Lung (tissue), 12 donors: ENCODE measurements around the gene GNAT3. TPM values are rescaled to one million over a fixed set of nuclear protein-coding genes. Genes with fewer than 3 reads are reported as not detected.

Experiments used
- ATAC-seq: fragments of 200-7000 bp; cut with Tn5 transposase; one replicate; pipeline ENCODE4 v1.9.1; 2020; ENCODE audit warnings: moderate number of reproducible peaks; ENCODE audit not compliant: insufficient read depth, low FRiP score
- DNase-seq, 3 donors: peaks; one replicate each; pipeline ENCODE4 v3.0.0-alpha.2; 2013 to 2017
- H3K27ac ChIP-seq, 2 donors: one replicate each; pipeline ENCODE4 v1.5.1; 2013; ENCODE audit warnings: mild to moderate bottlenecking in 2 of 2, moderate library complexity in 2 of 2, control low read depth in 1 of 2, inconsistent platforms in 1 of 2, low read depth in 1 of 2, low read length in 1 of 2
- H3K27me3 ChIP-seq, 3 donors: one replicate each; pipeline ENCODE4 v1.5.1; 2013; ENCODE audit warnings: low read length in 2 of 3; ENCODE audit not compliant: control insufficient read depth in 3 of 3, insufficient read depth in 3 of 3
- H3K36me3 ChIP-seq, 4 donors: one replicate each; pipeline ENCODE4 v1.5.1; 2013; ENCODE audit warnings: low read length in 4 of 4, mild to moderate bottlenecking in 1 of 4, moderate library complexity in 1 of 4; ENCODE audit not compliant: control insufficient read depth in 4 of 4, insufficient read depth in 4 of 4
- H3K4me1 ChIP-seq, 5 donors: one replicate each; pipeline ENCODE4 v1.5.1; 2013; ENCODE audit warnings: low read length in 5 of 5, mild to moderate bottlenecking in 2 of 5, moderate library complexity in 1 of 5; ENCODE audit not compliant: control insufficient read depth in 5 of 5, insufficient read depth in 5 of 5
- H3K4me3 ChIP-seq: one replicate; pipeline ENCODE4 v1.5.1; 2013; ENCODE audit warnings: mild to moderate bottlenecking, control low read depth, moderate library complexity
- H3K9ac ChIP-seq, 2 donors: one replicate each; pipeline ENCODE4 v1.5.1; 2013; ENCODE audit warnings: low read length in 2 of 2, control low read depth in 1 of 2; ENCODE audit not compliant: insufficient read depth in 1 of 2
- H3K9me3 ChIP-seq, 4 donors: one replicate each; pipeline ENCODE4 v1.5.1; 2013; ENCODE audit warnings: low read length in 3 of 4, mild to moderate bottlenecking in 1 of 4, moderate library complexity in 1 of 4; ENCODE audit not compliant: control insufficient read depth in 4 of 4, insufficient read depth in 3 of 4
- CTCF ChIP-seq: IDR thresholded peaks from 2 replicates; pipeline ENCODE4 v1.5.1; 2012; ENCODE audit warnings: mild to moderate bottlenecking; ENCODE audit errors: control extremely low read depth, extremely low read depth
- WGBS, 2 donors: extraction: QIAGEN DNeasy Blood & Tissue Kit; methylation state at CpG; one replicate each; pipeline ENCODE4 v1.1.7; 2013; 5-methylcytosine and 5-hydroxymethylcytosine counted together
- polyA plus RNA-seq, 2 donors: library from polyadenylated mRNA; stranded (reverse); fragments of 200-250 nt; gene quantifications; one replicate each; pipeline ENCODE4 v1.2.1, GENCODE V29; 2013
- total RNA-seq, 2 donors: library from RNA; depleted of rRNA in 1 of 2; stranded (reverse); fragments of >200 nt in 1 of 2; gene quantifications; one replicate each; pipeline ENCODE4 v1.2.1, GENCODE V29; 2014 to 2021
- donor health status: control.
- donor health status: control.
- donor health status: Bipolar disorder and iron deficiency.
- donor health status: healthy.
- donor health status: DM: yes; HTN: yes; CAD: no.

GNAT3 gene
- total and polyA plus RNA-seq, 4 donors: not detected

- Histone ChIP-seq H3K4me3 (no peak overlapping the region), H3K9ac (no peak overlapping the region), H3K9me3 (no peaks in the 10 kb centered on the region), H3K4me1 (peaks cover 0 to 5% (median 3%) of the 10 kb centered on the region in 5 donors), H3K27ac (no peak overlapping the region), H3K27me3 (no peaks in the 10 kb centered on the region), H3K36me3 (no peaks in the 10 kb centered on the region)
- peak in 1 of 3 donors; percentile 13 for DNase-seq
- TF ChIP-seq CTCF: no peak
- no peak for ATAC-seq
- WGBS, 2 donors: 20 to 75% methylated on average over 3 of the region's 3 CpGs
Measured at GRCh38 chr7:80443325-80443724, 68.5 kb downstream of the GNAT3 start.

GRCh38 chr7:80440883-80441282 lies 71.0 kb downstream of the GNAT3 start:
- peaks cover 0 to 5% (median 3%) of the 10 kb centered on the region in 5 donors for H3K4me1 ChIP-seq
- H3K27ac ChIP-seq: no peak overlapping the region
- DNase-seq (no peak), ATAC-seq (no peak)
- TF ChIP-seq CTCF: no peak
- WGBS, 2 donors: 23 to 46% methylated on average over 2 of the region's 2 CpGs
- H3K9me3 ChIP-seq: no peaks in the 10 kb centered on the region
- no peaks in the 10 kb centered on the region for H3K36me3 ChIP-seq
- no peaks in the 10 kb centered on the region for H3K27me3 ChIP-seq
- no peak overlapping the region for H3K4me3 ChIP-seq
- no peak overlapping the region for H3K9ac ChIP-seq

GRCh38 chr7:80439894-80440821 lies 71.7 kb downstream of the GNAT3 start:
- ATAC-seq (peak; percentile 53), DNase-seq (peak in 2 of 3 donors; percentile 58 to 79)
- TF ChIP-seq CTCF: no peak
- no peaks in the 10 kb centered on the region for H3K9me3 ChIP-seq
- no peak overlapping the region for H3K4me3 ChIP-seq
- H3K27me3 ChIP-seq: no peaks in the 10 kb centered on the region
- H3K36me3 ChIP-seq: no peaks in the 10 kb centered on the region
- H3K27ac ChIP-seq: no peak overlapping the region
- 48 to 56% methylated on average over 4 of the region's 4 CpGs for whole genome bisulfite sequencing, 2 donors
- H3K9ac ChIP-seq: no peak overlapping the region
- H3K4me1 ChIP-seq: peaks cover 0 to 5% (median 3%) of the 10 kb centered on the region in 5 donors
